ENCODE data around the gene ART1.

DNA sequence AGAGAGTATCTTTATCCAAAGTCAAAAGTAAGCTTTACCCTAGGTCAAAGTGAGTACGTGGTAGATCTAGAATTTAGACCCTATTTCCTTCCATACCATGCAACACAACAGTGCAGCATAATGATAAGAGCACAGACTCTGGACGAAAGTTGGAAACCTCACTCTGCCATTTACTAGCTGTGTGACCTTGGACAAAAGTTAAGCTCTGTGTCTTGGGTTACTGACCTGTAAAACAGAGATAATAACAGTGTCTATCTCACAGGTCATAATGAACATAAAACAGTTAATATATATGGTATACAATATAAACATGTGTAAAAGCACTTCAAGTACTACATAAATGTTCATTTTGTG is 39.9 kb downstream of the ART1 start:
- TF ChIP-seq EZH2phosphoT487 (IDR thresholded peaks at IDR 0.05; ENCODE audit: insufficient read depth, low read depth) (no peak), EZH2 (IDR thresholded peaks at IDR 0.05; ENCODE audit: insufficient read depth, poor library complexity, severe bottlenecking) (no peak)
